HepG2 (cell line): Measurements from ENCODE around the gene ADI1. TPM values are rescaled to one million over a fixed set of nuclear protein-coding genes. Genes with fewer than 3 reads are reported as not detected.

Experiments
- CEBPB ChIP-seq: IDR thresholded peaks from 2 replicates; pipeline ENCODE4 v1.6.1; 2011; ENCODE audit warnings: low read depth, low read length, improper control_type of control experiment, borderline replicate concordance
- HDAC1 ChIP-seq: sonication (generic); formaldehyde crosslinking; IDR thresholded peaks from 2 replicates; pipeline ENCODE4 v1.5.1; 2020; ENCODE audit warnings: mild to moderate bottlenecking, missing genetic modification reagents
- HNF4G ChIP-seq, 2 experiments: sonication (generic) in 1 of 2; formaldehyde crosslinking in 1 of 2; IDR thresholded peaks; 2 replicates each; pipeline versions ENCODE4 v1.4.0 to v1.6.1; 2011 to 2020; ENCODE audit warnings: borderline replicate concordance in 2 of 2, low read depth in 2 of 2, mild to moderate bottlenecking in 2 of 2, low read length in 1 of 2, missing genetic modification reagents in 1 of 2, moderate library complexity in 1 of 2
- KAT2B ChIP-seq: fragments of 150-350 bp; IDR thresholded peaks from 2 replicates; pipeline ENCODE4 v1.6.1; 2014; ENCODE audit warnings: low read depth, low read length, borderline replicate concordance
- NFE2L2 ChIP-seq: fragments of 150-350 bp; IDR thresholded peaks from 2 replicates; pipeline ENCODE4 v1.6.1; 2014; ENCODE audit warnings: low read length
- NR2F6 ChIP-seq, 2 experiments: IDR thresholded peaks; 2 replicates each; pipeline ENCODE4 v1.6.1; 2016; ENCODE audit warnings: antibody characterized with exemption in 1 of 2, mild to moderate bottlenecking in 1 of 2
- PAF1 ChIP-seq: IDR thresholded peaks from 2 replicates; pipeline ENCODE4 v1.6.1; 2016; ENCODE audit warnings: missing genetic modification reagents, missing compliant biosample characterization
- PHF20 ChIP-seq: sonication (generic); formaldehyde crosslinking; IDR thresholded peaks from 2 replicates; pipeline ENCODE4 v1.5.0; 2020; ENCODE audit warnings: mild to moderate bottlenecking, missing genetic modification reagents
- SOX5 ChIP-seq: IDR thresholded peaks from 2 replicates; pipeline ENCODE4 v1.6.1; 2016; ENCODE audit warnings: borderline replicate concordance
- THAP11 ChIP-seq: IDR thresholded peaks from 2 replicates; pipeline ENCODE4 v1.6.1; 2016; ENCODE audit warnings: missing biosample characterization, missing genetic modification reagents
- YEATS2 ChIP-seq: sonication (generic); formaldehyde crosslinking; IDR thresholded peaks from 2 replicates; pipeline ENCODE4 v1.4.0; 2020; ENCODE audit warnings: missing genetic modification reagents, borderline replicate concordance
- ZBTB21 ChIP-seq: sonication (generic); formaldehyde crosslinking; IDR thresholded peaks from 2 replicates; pipeline ENCODE4 v1.4.0; 2020; ENCODE audit warnings: missing genetic modification reagents
- ZBTB42 ChIP-seq: sonication (generic); formaldehyde crosslinking; IDR thresholded peaks from 2 replicates; pipeline ENCODE4 v1.5.0; 2020; ENCODE audit warnings: mild to moderate bottlenecking, missing genetic modification reagents
- ZKSCAN5 ChIP-seq: sonication (generic); formaldehyde crosslinking; IDR thresholded peaks from 2 replicates; pipeline ENCODE4 v1.5.1; 2020; ENCODE audit warnings: mild to moderate bottlenecking, missing genetic modification reagents
- ZMYM2 ChIP-seq: sonication (generic); formaldehyde crosslinking; IDR thresholded peaks from 2 replicates; pipeline ENCODE4 v1.8.0; 2022; ENCODE audit warnings: mild to moderate bottlenecking, missing genetic modification reagents
- ZNF17 ChIP-seq: sonication (generic); formaldehyde crosslinking; IDR thresholded peaks from 2 replicates; pipeline ENCODE4 v1.5.0; 2020; ENCODE audit warnings: mild to moderate bottlenecking, missing genetic modification reagents
- ZNF256 ChIP-seq: sonication (generic); formaldehyde crosslinking; conservative IDR thresholded peaks from 2 replicates; pipeline ENCODE4 v1.4.0; 2020; ENCODE audit warnings: missing genetic modification reagents
- ZNF382 ChIP-seq: sonication (generic); formaldehyde crosslinking; IDR thresholded peaks from 2 replicates; pipeline ENCODE4 v1.5.0; 2020; ENCODE audit warnings: missing genetic modification reagents, mild to moderate bottlenecking, borderline replicate concordance
- ZNF562 ChIP-seq: sonication (generic); formaldehyde crosslinking; IDR thresholded peaks from 2 replicates; pipeline ENCODE4 v1.8.0; 2022; ENCODE audit warnings: missing genetic modification reagents, borderline replicate concordance
- ZNF644 ChIP-seq: IDR thresholded peaks from 2 replicates; pipeline ENCODE4 v1.6.1; 2016; ENCODE audit warnings: low read depth
- ZNF709 ChIP-seq: sonication (generic); formaldehyde crosslinking; IDR thresholded peaks from 2 replicates; pipeline ENCODE4 v1.5.0; 2020; ENCODE audit warnings: mild to moderate bottlenecking, missing genetic modification reagents
- ZNF749 ChIP-seq: sonication (generic); formaldehyde crosslinking; IDR thresholded peaks from 2 replicates; pipeline ENCODE4 v1.8.0; 2022; ENCODE audit warnings: mild to moderate bottlenecking, missing genetic modification reagents, moderate library complexity, borderline replicate concordance
- polyA plus RNA-seq, 8 experiments: library from polyadenylated mRNA; depleted of rRNA in 3 of 8; stranded (reverse) in 7 of 8; unstranded in 1 of 8; fragments of >200 nt; fragmentation: Illumina TruSeq in 4 of 8; extraction: Trizol in 4 of 8; gene quantifications; 2 replicates each; pipeline versions ENCODE4 v1.2.1 to v1.2.3, GENCODE V29; 2011 to 2016; ENCODE audit warnings: low read depth in 4 of 8, missing spikeins in 1 of 8, mixed read lengths in 1 of 8; ENCODE audit not compliant: insufficient read depth in 1 of 8
- total RNA-seq, 5 experiments: library from RNA; depleted of rRNA; stranded (reverse); fragments of >200 nt; fragmentation: Illumina TruSeq; extraction: Trizol; gene quantifications; 2 replicates each; pipeline ENCODE4 v1.2.3, GENCODE V29; 2016; ENCODE audit warnings: low read depth in 1 of 5
- TF ChIP-seq, protein P1 (sequence below): sonication (generic); formaldehyde crosslinking; IDR thresholded peaks from 2 replicates; pipeline ENCODE4 v1.8.1; 2023; ENCODE audit warnings: missing genetic modification reagents, mild to moderate bottlenecking, borderline replicate concordance
- TF ChIP-seq, protein P2 (sequence below): sonication (generic); formaldehyde crosslinking; IDR thresholded peaks from 2 replicates; pipeline ENCODE4 v1.9.0; 2021; ENCODE audit warnings: missing genetic modification reagents, borderline replicate concordance
- TF ChIP-seq, protein P3 (sequence below): sonication (generic); formaldehyde crosslinking; IDR thresholded peaks from 2 replicates; pipeline ENCODE4 v1.9.0; 2022; ENCODE audit warnings: low read depth, missing genetic modification reagents
- TF ChIP-seq, protein P4 (sequence below): sonication (generic); formaldehyde crosslinking; IDR thresholded peaks from 2 replicates; pipeline ENCODE4 v1.9.0; 2022; ENCODE audit warnings: missing genetic modification reagents, mild to moderate bottlenecking, borderline replicate concordance
- TF ChIP-seq, protein P5 (sequence below): IDR thresholded peaks from 2 replicates; pipeline ENCODE4 v1.6.1; 2018; ENCODE audit warnings: missing genetic modification reagents

ADI1 gene
- total and polyA plus RNA-seq, 2 of the 13 experiments (the other 11 are each of a cell fraction or from before 2014, with no cell fraction given), result 28.7 to 123 TPM

DNA sequence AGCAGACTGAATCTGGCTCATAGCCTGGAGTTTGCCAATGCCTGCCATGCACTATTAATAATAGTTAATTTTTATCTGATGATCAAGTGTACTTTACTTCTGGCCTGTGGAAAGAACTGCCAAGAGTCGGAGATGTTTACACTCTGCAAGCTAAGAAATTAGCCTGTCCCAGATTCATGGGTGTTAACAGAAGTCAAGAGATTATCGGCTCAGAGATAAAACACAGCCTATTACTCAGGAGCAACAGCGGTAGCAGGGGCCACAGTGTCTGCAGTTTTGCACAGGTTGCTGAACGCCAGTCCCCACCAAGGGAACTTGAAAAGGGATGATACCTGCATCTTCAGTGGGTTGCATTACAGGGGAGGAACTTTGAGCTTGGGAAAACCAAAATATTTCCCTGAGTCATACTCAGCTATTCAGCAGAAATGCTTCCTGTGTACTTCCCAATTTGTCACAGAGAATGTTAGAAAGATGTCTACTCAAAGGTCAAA is 4.3 kb upstream of the ADI1 start (continued):
- TF ChIP-seq ZNF562 (no peak), ZBTB42 (CRISPR knock-in tag) (no peak), HDAC1 (CRISPR knock-in tag) (no peak), HNF4G (IDR thresholded peaks at IDR 0.05; ENCODE audit: borderline replicate concordance, low read depth, low read length) (peak; percentile 46; the same call in 1 of the 2 replicates), HNF4G (CRISPR knock-in tag; IDR thresholded peaks at IDR 0.05; ENCODE audit: borderline replicate concordance, low read depth) (no peak), ZMYM2 (no peak), THAP11 (CRISPR knock-in tag) (no peak), ZNF382 (CRISPR knock-in tag) (no peak), YEATS2 (CRISPR knock-in tag) (no peak), NFE2L2 (peak; percentile 86), ZNF749 (CRISPR knock-in tag) (no peak), CEBPB (no peak), ZKSCAN5 (no peak), SOX5 (CRISPR knock-in tag) (no peak), PHF20 (no peak), PAF1 (CRISPR knock-in tag) (no peak), ZNF644 (no peak), ZNF17 (no peak), KAT2B (no peak), ZNF256 (CRISPR knock-in tag) (no peak), NR2F6 (IDR thresholded peaks at IDR 0.05) (peak; percentile 87), NR2F6 (CRISPR knock-in tag; IDR thresholded peaks at IDR 0.05) (peak; percentile 76), ZNF709 (CRISPR knock-in tag) (no peak), ZBTB21 (CRISPR knock-in tag) (no peak)
- TF ChIP-seq, protein P1, sequence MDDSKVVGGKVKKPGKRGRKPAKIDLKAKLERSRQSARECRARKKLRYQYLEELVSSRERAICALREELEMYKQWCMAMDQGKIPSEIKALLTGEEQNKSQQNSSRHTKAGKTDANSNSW (CRISPR knock-in tag), result no peak
- TF ChIP-seq, protein P2, sequence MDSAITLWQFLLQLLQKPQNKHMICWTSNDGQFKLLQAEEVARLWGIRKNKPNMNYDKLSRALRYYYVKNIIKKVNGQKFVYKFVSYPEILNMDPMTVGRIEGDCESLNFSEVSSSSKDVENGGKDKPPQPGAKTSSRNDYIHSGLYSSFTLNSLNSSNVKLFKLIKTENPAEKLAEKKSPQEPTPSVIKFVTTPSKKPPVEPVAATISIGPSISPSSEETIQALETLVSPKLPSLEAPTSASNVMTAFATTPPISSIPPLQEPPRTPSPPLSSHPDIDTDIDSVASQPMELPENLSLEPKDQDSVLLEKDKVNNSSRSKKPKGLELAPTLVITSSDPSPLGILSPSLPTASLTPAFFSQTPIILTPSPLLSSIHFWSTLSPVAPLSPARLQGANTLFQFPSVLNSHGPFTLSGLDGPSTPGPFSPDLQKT (CRISPR knock-in tag), result no peak
- TF ChIP-seq, protein P3, sequence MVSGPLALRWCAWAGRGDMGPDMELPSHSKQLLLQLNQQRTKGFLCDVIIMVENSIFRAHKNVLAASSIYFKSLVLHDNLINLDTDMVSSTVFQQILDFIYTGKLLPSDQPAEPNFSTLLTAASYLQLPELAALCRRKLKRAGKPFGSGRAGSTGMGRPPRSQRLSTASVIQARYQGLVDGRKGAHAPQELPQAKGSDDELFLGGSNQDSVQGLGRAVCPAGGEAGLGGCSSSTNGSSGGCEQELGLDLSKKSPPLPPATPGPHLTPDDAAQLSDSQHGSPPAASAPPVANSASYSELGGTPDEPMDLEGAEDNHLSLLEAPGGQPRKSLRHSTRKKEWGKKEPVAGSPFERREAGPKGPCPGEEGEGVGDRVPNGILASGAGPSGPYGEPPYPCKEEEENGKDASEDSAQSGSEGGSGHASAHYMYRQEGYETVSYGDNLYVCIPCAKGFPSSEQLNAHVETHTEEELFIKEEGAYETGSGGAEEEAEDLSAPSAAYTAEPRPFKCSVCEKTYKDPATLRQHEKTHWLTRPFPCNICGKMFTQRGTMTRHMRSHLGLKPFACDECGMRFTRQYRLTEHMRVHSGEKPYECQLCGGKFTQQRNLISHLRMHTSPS (CRISPR knock-in tag), result no peak
- TF ChIP-seq, protein P4, sequence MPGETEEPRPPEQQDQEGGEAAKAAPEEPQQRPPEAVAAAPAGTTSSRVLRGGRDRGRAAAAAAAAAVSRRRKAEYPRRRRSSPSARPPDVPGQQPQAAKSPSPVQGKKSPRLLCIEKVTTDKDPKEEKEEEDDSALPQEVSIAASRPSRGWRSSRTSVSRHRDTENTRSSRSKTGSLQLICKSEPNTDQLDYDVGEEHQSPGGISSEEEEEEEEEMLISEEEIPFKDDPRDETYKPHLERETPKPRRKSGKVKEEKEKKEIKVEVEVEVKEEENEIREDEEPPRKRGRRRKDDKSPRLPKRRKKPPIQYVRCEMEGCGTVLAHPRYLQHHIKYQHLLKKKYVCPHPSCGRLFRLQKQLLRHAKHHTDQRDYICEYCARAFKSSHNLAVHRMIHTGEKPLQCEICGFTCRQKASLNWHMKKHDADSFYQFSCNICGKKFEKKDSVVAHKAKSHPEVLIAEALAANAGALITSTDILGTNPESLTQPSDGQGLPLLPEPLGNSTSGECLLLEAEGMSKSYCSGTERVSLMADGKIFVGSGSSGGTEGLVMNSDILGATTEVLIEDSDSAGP (CRISPR knock-in tag), result no peak
- TF ChIP-seq, protein P5, sequence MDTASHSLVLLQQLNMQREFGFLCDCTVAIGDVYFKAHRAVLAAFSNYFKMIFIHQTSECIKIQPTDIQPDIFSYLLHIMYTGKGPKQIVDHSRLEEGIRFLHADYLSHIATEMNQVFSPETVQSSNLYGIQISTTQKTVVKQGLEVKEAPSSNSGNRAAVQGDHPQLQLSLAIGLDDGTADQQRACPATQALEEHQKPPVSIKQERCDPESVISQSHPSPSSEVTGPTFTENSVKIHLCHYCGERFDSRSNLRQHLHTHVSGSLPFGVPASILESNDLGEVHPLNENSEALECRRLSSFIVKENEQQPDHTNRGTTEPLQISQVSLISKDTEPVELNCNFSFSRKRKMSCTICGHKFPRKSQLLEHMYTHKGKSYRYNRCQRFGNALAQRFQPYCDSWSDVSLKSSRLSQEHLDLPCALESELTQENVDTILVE (CRISPR knock-in tag), result no peak
